ENCODE measurements around the gene KCNQ1.

GRCh38 chr11:2589538-2589934 lies 144.7 kb downstream of the KCNQ1 start:
- TF ChIP-seq POLR2A (IDR thresholded peaks at IDR 0.05) (no peak), CTCF (IDR thresholded peaks at IDR 0.05) (no peak), EP300 (IDR thresholded peaks at IDR 0.05) (no peak), POLR2AphosphoS5 (IDR thresholded peaks at IDR 0.05) (no peak)

Data from upper lobe of left lung (tissue), 4 donors.